A549 (cell line): ENCODE measurements around the gene PEAK3. TPM values are rescaled to one million over a fixed set of nuclear protein-coding genes. Genes with fewer than 3 reads are reported as not detected.

ENCODE experiments used
- ATAC-seq, 2 experiments: fragments of 200-7000 bp in 1 of 2; fragments of >200 bp in 1 of 2; cut with Nextera tagmentation in 1 of 2; cut with Tn5 transposase in 1 of 2; 3 replicates each; pipeline versions ENCODE4 v1.8.0 to v1.9.1; 2018 to 2020; ENCODE audit warnings: mild to moderate bottlenecking in 1 of 2, moderate library complexity in 1 of 2
- CTCF ChIA-PET: fragments of 300-600 bp; sonication (Branson Sonifier 250); formaldehyde crosslinking; extraction: SDS; loops from one replicate; lab custom pipeline; 2021; ENCODE audit warnings: antibody characterized with exemption, inconsistent platforms; lab: Yijun Ruan, JAX
- POLR2A ChIA-PET: fragments of 350-600 bp; formaldehyde crosslinking; extraction: SDS; loops from one replicate; lab custom pipeline; 2021; ENCODE audit warnings: antibody characterized with exemption, inconsistent platforms; lab: Yijun Ruan, JAX
- DNase-seq, 2 experiments: peaks; one replicate each; pipeline versions ENCODE4 v3.0.0 to v3.0.0-alpha.2; 2011 to 2016; ENCODE audit warnings: low read depth in 1 of 2, low spot score in 1 of 2
- FAIRE-seq: peaks from 2 replicates; lab custom pipeline; 2011; peaks lifted over from hg19 to GRCh38; lab: Jason Lieb, UNC
- H3K27ac ChIP-seq, 2 experiments: fragments of >200 bp; sonication (Bioruptor Twin); formaldehyde crosslinking; 3 replicates each; pipeline ENCODE4 v1.5.1; 2016 to 2017
- H3K4me1 ChIP-seq: fragments of >200 bp; sonication (Bioruptor Twin); formaldehyde crosslinking; 3 replicates; pipeline ENCODE4 v1.6.1; 2016
- H3K4me2 ChIP-seq: fragments of >200 bp; sonication (Bioruptor Twin); formaldehyde crosslinking; 3 replicates; pipeline ENCODE4 v1.6.1; 2016
- H3K4me3 ChIP-seq: fragments of >200 bp; sonication (Bioruptor Twin); formaldehyde crosslinking; 3 replicates; pipeline ENCODE4 v1.5.1; 2016
- H3K9me3 ChIP-seq: fragments of >200 bp; sonication (Bioruptor Twin); formaldehyde crosslinking; 3 replicates; pipeline ENCODE4 v1.6.1; 2016
- CBX2 ChIP-seq: fragments of 200-600 bp; sonication (generic); IDR thresholded peaks from 2 replicates; pipeline ENCODE4 v1.6.1; 2016; ENCODE audit warnings: low read depth, mild to moderate bottlenecking, borderline replicate concordance
- CHD2 ChIP-seq: fragments of 150-350 bp; IDR thresholded peaks from 2 replicates; pipeline ENCODE4 v1.6.1; 2014; ENCODE audit warnings: low read length; ENCODE audit not compliant: partially characterized antibody
- E2F6 ChIP-seq: IDR thresholded peaks from 2 replicates; pipeline ENCODE4 v1.6.1; 2012; ENCODE audit warnings: low read depth, borderline replicate concordance
- FOSL2 ChIP-seq, 2 experiments: fragments of 450-650 bp in 1 of 2; fragments of >200 bp in 1 of 2; sonication (Bioruptor Twin) in 1 of 2; formaldehyde crosslinking; IDR thresholded peaks; 2 replicates each; pipeline versions ENCODE4 v1.5.0 to v1.6.1; 2016 to 2020; ENCODE audit warnings: mild to moderate bottlenecking in 1 of 2, moderate library complexity in 1 of 2
- GATA3 ChIP-seq: IDR thresholded peaks from 2 replicates; pipeline ENCODE4 v1.6.1; 2012; ENCODE audit warnings: borderline replicate concordance
- HMGXB4 ChIP-seq: fragments of 250-450 bp; sonication (Bioruptor Pico); IDR thresholded peaks from 2 replicates; pipeline ENCODE4 v1.5.0; 2021; ENCODE audit warnings: mild to moderate bottlenecking, moderate library complexity, borderline replicate concordance
- HOXB13 ChIP-seq: fragments of 250-450 bp; sonication (Bioruptor Pico); IDR thresholded peaks from 2 replicates; pipeline ENCODE4 v1.5.0; 2020; ENCODE audit warnings: low read depth, mild to moderate bottlenecking, moderate library complexity
- JUN ChIP-seq, 2 experiments: fragments of >200 bp; sonication (Bioruptor Twin); formaldehyde crosslinking; IDR thresholded peaks; 2 replicates in 1 of 2; 3 replicates in 1 of 2; pipeline ENCODE4 v1.6.1; 2016 to 2017
- KDM5A ChIP-seq: fragments of 200-600 bp; sonication (generic); IDR thresholded peaks from 2 replicates; pipeline ENCODE4 v1.6.1; 2016; ENCODE audit warnings: antibody characterized with exemption, mild to moderate bottlenecking
- MAFK ChIP-seq: fragments of 450-650 bp; IDR thresholded peaks from 2 replicates; pipeline ENCODE4 v1.6.1; 2014; ENCODE audit not compliant: partially characterized antibody
- MYC ChIP-seq: IDR thresholded peaks from 2 replicates; pipeline ENCODE4 v1.6.1; 2012; ENCODE audit warnings: mild to moderate bottlenecking, inconsistent platforms, low read length, improper control_type of control experiment, borderline replicate concordance
- NPAS2 ChIP-seq: fragments of 250-450 bp; sonication (Bioruptor Pico); IDR thresholded peaks from 2 replicates; pipeline ENCODE4 v1.8.0; 2022; ENCODE audit warnings: mild to moderate bottlenecking, moderate library complexity, borderline replicate concordance
- NR3C1 ChIP-seq: fragments of >200 bp; sonication (Bioruptor Twin); formaldehyde crosslinking; IDR thresholded peaks from 3 replicates; pipeline ENCODE4 v1.6.1; 2017
- PHF8 ChIP-seq: fragments of 200-600 bp; sonication (generic); IDR thresholded peaks from 2 replicates; pipeline ENCODE4 v1.6.1; 2016; ENCODE audit warnings: low read depth, mild to moderate bottlenecking, antibody characterized with exemption, moderate library complexity, borderline replicate concordance
- REST ChIP-seq: fragments of 200-600 bp; sonication (generic); IDR thresholded peaks from 2 replicates; pipeline ENCODE4 v1.6.1; 2016; ENCODE audit warnings: antibody characterized with exemption, mild to moderate bottlenecking, moderate library complexity
- SREBF2 ChIP-seq: fragments of 450-650 bp; IDR thresholded peaks from 2 replicates; pipeline ENCODE4 v1.6.1; 2014; ENCODE audit warnings: mild to moderate bottlenecking, moderate library complexity
- TFCP2L1 ChIP-seq: fragments of 250-450 bp; sonication (Bioruptor Pico); IDR thresholded peaks from 2 replicates; pipeline ENCODE4 v1.5.0; 2021; ENCODE audit warnings: mild to moderate bottlenecking
- ZFP36 ChIP-seq: fragments of 450-650 bp; IDR thresholded peaks from 2 replicates; pipeline ENCODE4 v1.6.1; 2014; ENCODE audit warnings: borderline replicate concordance; ENCODE audit not compliant: partially characterized antibody
- ZSCAN20 ChIP-seq: fragments of 250-450 bp; sonication (Bioruptor Pico); IDR thresholded peaks from 2 replicates; pipeline ENCODE4 v1.8.0; 2022; ENCODE audit warnings: mild to moderate bottlenecking, moderate library complexity
- WGBS: methylation state at CpG from one replicate; pipeline ENCODE4 v1.1.6; 2017; ENCODE audit errors: missing lambda C conversion rate; 5-methylcytosine and 5-hydroxymethylcytosine counted together
- polyA plus RNA-seq, 4 experiments: library from polyadenylated mRNA; depleted of rRNA in 3 of 4; stranded (reverse); fragments of >200 nt; fragmentation: RNase III in 1 of 4; extraction: RNeasy Plus Mini Kit Qiagen cat#74134 plus additional on column Dnase treatment in 1 of 4; gene quantifications; 2 replicates in 3 of 4; 3 replicates in 1 of 4; pipeline ENCODE4 v1.2.3, GENCODE V29; 2011 to 2017

The PEAK3 gene
- polyA plus RNA-seq, 2 of the 4 experiments (the other 2 are of a cell fraction), result not detected

GRCh38 chr19:2318923-2319322 is 36.9 kb upstream of the PEAK3 start:
- Histone ChIP-seq H3K4me2 (no peak overlapping the region), H3K4me1 (no peaks in the 10 kb centered on the region), H3K9me3 (peaks cover 15% of the 10 kb centered on the region; the same call in 2 of the 3 replicates), H3K4me3 (no peak overlapping the region), H3K27ac (no peak overlapping the region)
- POLR2A ChIA-PET, result no interaction called here
- DNase-seq (no peak), FAIRE-seq (no peak), ATAC-seq (no peak)
- CTCF ChIA-PET, result no interaction called here
- TF ChIP-seq GATA3, result no peak
- no peak for TF ChIP-seq HMGXB4 (CRISPR knock-in tag)
- peak; percentile 41 for TF ChIP-seq ZFP36
- TF ChIP-seq JUN (IDR thresholded peaks at IDR 0.05), result no peak
- TF ChIP-seq NR3C1, result no peak
- 74% methylated on average over 3 of the region's 6 CpGs for WGBS

- Histone ChIP-seq H3K4me1 (no peaks in the 10 kb centered on the region), H3K27ac (no peak overlapping the region)
- POLR2A ChIA-PET, result no interaction called here
- DNase-seq (no peak), FAIRE-seq (no peak)
- TF ChIP-seq PHF8, result no peak
- no peak for TF ChIP-seq CHD2
- no peak for TF ChIP-seq MAFK
- no peak for TF ChIP-seq GATA3
- no peak for TF ChIP-seq SREBF2
- no peak for TF ChIP-seq FOSL2 (IDR thresholded peaks at IDR 0.05)
- TF ChIP-seq FOSL2 (CRISPR knock-in tag; IDR thresholded peaks at IDR 0.05), result no peak
- TF ChIP-seq MYC, result no peak
- TF ChIP-seq CBX2, result no peak
- TF ChIP-seq REST, result no peak
- TF ChIP-seq ZSCAN20 (CRISPR knock-in tag), result no peak
- no peak for TF ChIP-seq KDM5A
- no peak for TF ChIP-seq E2F6
- TF ChIP-seq, all 56 proteins: peak for 0
- Histone ChIP-seq H3K4me2 (no peak overlapping the region), H3K9me3 (peaks cover 15% of the 10 kb centered on the region; the same call in 2 of the 3 replicates), H3K4me3 (no peak overlapping the region)
- ATAC-seq, result no peak
- 87% methylated on average over 14 of the region's 25 CpGs for WGBS
- CTCF ChIA-PET, result interaction anchor here (2.3 kb wide), 1 partner anchor 11 kb away, joined by 12 read pairs; no protein-coding TSS in a partner anchor
Observed at GRCh38 chr19:2317756-2318155, 35.8 kb upstream of the PEAK3 start.

GRCh38 chr19:2317300-2317699 is 35.3 kb upstream of the PEAK3 start:
- ATAC-seq (no peak), FAIRE-seq (no peak), DNase-seq (no peak)
- Histone ChIP-seq H3K4me1 (no peaks in the 10 kb centered on the region), H3K27ac (no peak overlapping the region), H3K4me2 (no peak overlapping the region), H3K4me3 (no peak overlapping the region), H3K9me3 (peaks cover 15% of the 10 kb centered on the region; the same call in 2 of the 3 replicates)
- ChIA-PET CTCF (interaction anchor here (2.3 kb wide), 1 partner anchor 11 kb away, joined by 12 read pairs; no protein-coding TSS in a partner anchor), POLR2A (no interaction called here)
- TF ChIP-seq HOXB13 (CRISPR knock-in tag) (no peak), NPAS2 (CRISPR knock-in tag) (no peak), MAFK (no peak), TFCP2L1 (CRISPR knock-in tag) (no peak)
- 78% methylated on average over 12 of the region's 13 CpGs for WGBS
